Skeletal muscle tissue (tissue), 4 donors: ENCODE measurements around the gene FGF18. TPM values are rescaled to one million over a fixed set of nuclear protein-coding genes. Genes with fewer than 3 reads are reported as not detected.
"Not testable (repeated sequence)": the region's sequence is repeated elsewhere in the genome, so short reads cannot be mapped to it uniquely, and the experiment has no call there.

Source experiments
- H3K27ac ChIP-seq: one replicate; pipeline ENCODE4 v1.7.0; 2013; ENCODE audit warnings: mild to moderate bottlenecking, low read depth, low read length, inconsistent platforms
- H3K27me3 ChIP-seq, 3 donors: one replicate each; pipeline ENCODE4 v1.7.0; 2013; ENCODE audit warnings: low read length in 3 of 3; ENCODE audit not compliant: control insufficient read depth in 3 of 3, insufficient read depth in 3 of 3
- H3K36me3 ChIP-seq, 3 donors: one replicate each; pipeline ENCODE4 v1.7.0; 2013; ENCODE audit warnings: low read length in 3 of 3; ENCODE audit not compliant: control insufficient read depth in 3 of 3, insufficient read depth in 3 of 3
- H3K4me1 ChIP-seq, 3 donors: one replicate each; pipeline ENCODE4 v1.7.0; 2013; ENCODE audit warnings: low read length in 3 of 3, mild to moderate bottlenecking in 3 of 3; ENCODE audit not compliant: control insufficient read depth in 3 of 3, insufficient read depth in 3 of 3
- H3K4me3 ChIP-seq, 3 donors: one replicate each; pipeline ENCODE4 v1.7.0; 2013; ENCODE audit warnings: low read length in 3 of 3
- H3K9ac ChIP-seq, 3 donors: one replicate each; pipeline ENCODE4 v1.7.0; 2013; ENCODE audit warnings: low read length in 3 of 3, mild to moderate bottlenecking in 3 of 3, moderate library complexity in 2 of 3, low read depth in 1 of 3
- H3K9me3 ChIP-seq, 3 donors: one replicate each; pipeline ENCODE4 v1.7.0; 2013; ENCODE audit warnings: low read length in 3 of 3; ENCODE audit not compliant: control insufficient read depth in 3 of 3
- total RNA-seq: library from RNA; depleted of rRNA; stranded (reverse); fragments of >200 nt; gene quantifications from one replicate; pipeline ENCODE4 v1.2.3, GENCODE V29; 2014
- donor health status: Osteomylitis.

Gene FGF18
- 3.1 TPM for total RNA-seq

DNA sequence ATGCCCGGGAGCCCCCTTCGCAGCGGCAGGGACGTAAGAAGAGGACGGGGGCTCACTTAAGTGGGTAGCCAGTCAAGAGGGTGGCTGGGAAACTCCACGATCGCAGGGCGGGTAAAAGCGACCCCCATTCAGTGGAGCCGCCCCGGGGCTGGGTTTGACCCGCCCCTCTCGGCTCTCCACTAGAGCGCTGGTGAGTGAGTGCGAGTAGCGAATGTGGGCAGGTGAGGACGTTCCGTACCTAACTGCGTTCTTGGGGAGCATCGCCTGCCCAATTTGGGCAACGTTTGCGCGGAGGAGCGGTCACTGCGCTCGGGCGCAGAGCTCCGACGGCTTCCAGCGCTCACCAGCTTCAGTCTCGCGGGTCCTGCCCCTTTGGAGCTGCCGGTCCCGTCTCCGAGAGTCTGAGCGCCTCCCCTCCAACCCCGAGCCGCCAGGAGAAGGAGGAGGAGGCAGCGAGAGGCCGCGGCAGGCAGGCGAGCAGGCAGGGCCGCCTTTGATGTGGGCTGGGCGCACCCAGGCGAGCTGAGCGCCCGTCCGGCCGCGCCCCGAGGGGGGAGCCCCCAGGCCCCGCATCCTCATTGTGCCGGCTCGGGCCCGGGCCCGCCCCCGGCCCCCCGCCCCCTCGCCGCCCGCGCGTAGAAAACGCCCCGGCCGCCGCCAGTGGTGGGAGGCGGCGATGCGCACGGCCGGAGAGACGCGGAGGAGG, at the start of gene FGF18:
Gene FGF18 (plus strand): TSS at position 666 of the 706 bp plus-strand sequence. CDS start 553 bp downstream, outside the sequence.
- H3K27ac ChIP-seq, result peak within 1 kb of the TSS; percentile 36
- peaks cover 0 to 5% (median 4%) of the 10 kb centered on the region in 3 donors for H3K27me3 ChIP-seq
- H3K4me1 ChIP-seq, result peaks cover 20 to 22% (median 21%) of the 10 kb centered on the region in 3 donors
- peak within 1 kb of the TSS in 2 of 3 donors; percentile 8 to 45 for H3K9ac ChIP-seq
- H3K4me3 ChIP-seq, result peak within 1 kb of the TSS; percentile 63 to 70 (median 63)
- no peaks in the 10 kb centered on the region for H3K9me3 ChIP-seq
- no peaks in the 10 kb centered on the region for H3K36me3 ChIP-seq

DNA sequence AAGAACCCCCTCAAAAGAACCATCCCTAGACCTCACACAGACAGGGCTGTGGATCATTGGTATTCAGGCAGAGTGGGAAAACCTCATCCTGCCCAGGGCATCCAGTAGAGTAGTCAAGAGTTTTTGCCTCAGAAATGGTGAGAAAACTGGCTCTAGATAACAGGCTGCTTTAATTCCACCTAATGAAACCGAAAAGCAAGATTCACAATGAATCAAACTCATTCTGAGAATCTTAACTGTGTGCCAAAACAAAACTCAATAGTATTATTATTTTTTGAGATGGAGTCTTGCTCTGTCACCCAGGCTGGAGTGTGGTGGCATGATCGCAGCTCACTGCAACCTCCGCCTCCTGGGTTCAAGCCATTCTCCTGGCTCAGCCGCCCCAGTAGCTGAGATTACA, 49.5 kb upstream of the FGF18 start:
- Histone ChIP-seq H3K36me3 (no peaks in the 10 kb centered on the region), H3K4me3 (no peak overlapping the region), H3K9me3 (no peaks in the 10 kb centered on the region), H3K27ac (no peak overlapping the region), H3K9ac (no peak overlapping the region), H3K4me1 (no peaks in the 10 kb centered on the region), H3K27me3 (peaks cover 0 to 10% (median 5%) of the 10 kb centered on the region in 3 donors)

DNA sequence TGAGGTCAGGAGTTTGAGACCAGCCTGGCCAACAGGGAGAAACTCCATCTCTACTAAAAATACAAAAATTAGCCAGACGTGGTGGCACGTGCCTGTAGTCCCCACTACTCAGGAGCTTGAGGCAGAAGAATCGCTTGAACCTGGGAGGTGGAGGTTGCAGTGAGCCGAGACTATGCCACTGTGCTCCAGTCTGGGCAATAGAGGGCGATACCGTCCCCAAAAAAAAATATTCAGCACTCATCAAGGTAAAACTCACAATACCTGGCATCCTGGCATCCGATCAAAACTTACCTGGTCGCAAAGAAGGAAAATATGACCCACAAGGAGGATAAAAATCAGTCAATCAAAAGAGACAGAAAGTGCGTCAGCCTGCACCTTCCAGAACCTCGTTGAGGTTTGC, 48.6 kb upstream of the FGF18 start:
- peaks cover 0 to 10% (median 5%) of the 10 kb centered on the region in 3 donors for H3K27me3 ChIP-seq
- not testable (repeated sequence) for H3K9me3 ChIP-seq, H3K27ac ChIP-seq, H3K4me3 ChIP-seq, H3K4me1 ChIP-seq, H3K9ac ChIP-seq, H3K36me3 ChIP-seq

DNA sequence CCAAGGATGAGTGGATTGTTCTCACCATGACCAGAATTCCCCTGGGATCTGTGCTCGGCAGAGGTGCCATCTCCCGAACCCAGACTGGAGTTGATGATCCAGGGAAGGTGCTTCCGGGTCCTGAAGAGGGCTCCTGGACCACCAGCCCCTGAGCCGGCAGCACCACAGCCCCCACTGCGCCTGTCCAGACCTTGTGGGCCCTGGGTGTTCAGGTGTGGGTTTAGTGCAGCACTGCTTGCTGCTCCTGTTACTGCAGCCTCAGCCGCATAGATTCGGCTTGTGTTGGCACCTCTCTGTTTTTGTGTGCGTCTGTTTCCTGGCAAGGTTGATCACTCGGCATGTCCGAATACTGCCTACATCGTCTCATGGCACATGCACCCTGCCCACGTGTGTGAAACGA, 48.1 kb upstream of the FGF18 start:
- Histone ChIP-seq H3K4me1 (no peaks in the 10 kb centered on the region), H3K9me3 (no peaks in the 10 kb centered on the region), H3K27me3 (peaks cover 0 to 7% (median 5%) of the 10 kb centered on the region in 3 donors), H3K27ac (no peak overlapping the region), H3K4me3 (no peak overlapping the region), H3K36me3 (no peaks in the 10 kb centered on the region), H3K9ac (no peak overlapping the region)

- Histone ChIP-seq H3K9ac (no peak overlapping the region), H3K36me3 (no peaks in the 10 kb centered on the region), H3K27me3 (no peaks in the 10 kb centered on the region), H3K4me3 (no peak overlapping the region), H3K4me1 (no peaks in the 10 kb centered on the region), H3K27ac (no peak overlapping the region), H3K9me3 (no peaks in the 10 kb centered on the region)
Measured at GRCh38 chr5:171379961-171380360, 39.5 kb upstream of the FGF18 start.

- H3K27me3 ChIP-seq, H3K9me3 ChIP-seq, H3K27ac ChIP-seq, H3K9ac ChIP-seq, H3K36me3 ChIP-seq, H3K4me1 ChIP-seq, H3K4me3 ChIP-seq: not testable (repeated sequence)
Measured at GRCh38 chr5:171384416-171384815, 35.0 kb upstream of the FGF18 start.

DNA sequence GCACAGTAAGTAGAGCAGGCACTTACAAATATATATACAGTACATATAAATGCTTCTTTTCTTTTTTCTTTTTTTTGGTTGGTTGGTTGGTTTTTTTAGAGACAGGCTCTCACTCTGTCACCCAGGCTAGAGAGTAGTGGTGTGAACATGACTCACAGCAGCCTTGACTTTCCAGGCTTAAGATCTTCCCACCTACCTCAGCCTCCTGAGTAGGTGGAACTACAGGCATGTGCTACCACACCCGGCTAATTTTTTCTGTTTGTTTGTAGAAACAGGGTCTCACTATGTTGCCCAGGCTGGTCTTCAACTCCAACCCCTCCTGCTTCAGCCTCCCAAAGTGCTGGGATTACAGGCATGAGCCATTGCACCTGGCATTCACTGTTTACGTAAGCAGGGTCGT, 34.4 kb upstream of the FGF18 start:
- H3K9me3 ChIP-seq, H3K27ac ChIP-seq, H3K4me3 ChIP-seq, H3K9ac ChIP-seq, H3K36me3 ChIP-seq, H3K27me3 ChIP-seq: not testable (repeated sequence)
- peaks cover 8 to 12% (median 10%) of the 10 kb centered on the region in 3 donors for H3K4me1 ChIP-seq

- Histone ChIP-seq H3K27ac (no peak overlapping the region), H3K4me3 (no peak overlapping the region), H3K4me1 (peaks cover 12 to 23% (median 14%) of the 10 kb centered on the region in 3 donors), H3K36me3 (no peaks in the 10 kb centered on the region), H3K27me3 (no peaks in the 10 kb centered on the region), H3K9me3 (no peaks in the 10 kb centered on the region), H3K9ac (no peak overlapping the region)
Measured at GRCh38 chr5:171386006-171386671, 33.3 kb upstream of the FGF18 start.

- Histone ChIP-seq H3K4me1 (peaks cover 13 to 23% (median 14%) of the 10 kb centered on the region in 3 donors), H3K9me3 (no peaks in the 10 kb centered on the region), H3K36me3 (peaks cover 2 to 5% (median 3%) of the 10 kb centered on the region in 3 donors), H3K4me3 (peak overlapping the region; percentile 86 to 98 (median 88)), H3K27ac (peak overlapping the region; percentile 85), H3K27me3 (no peaks in the 10 kb centered on the region), H3K9ac (peak overlapping the region; percentile 87 to 97 (median 90))
Measured at GRCh38 chr5:171386861-171387344, 32.5 kb upstream of the FGF18 start.

- peaks cover 13 to 23% (median 14%) of the 10 kb centered on the region in 3 donors for H3K4me1 ChIP-seq
Measured at GRCh38 chr5:171387345-171387969, 32.0 kb upstream of the FGF18 start, which contains the start of gene NPM1. Gene NPM1 (plus strand): TSS chr5:171387849. CDS start chr5:171387949, 100 bp downstream.

More at GRCh38 chr5:171387345-171387969, 32.0 kb upstream of the FGF18 start, which contains the start of gene NPM1:
- Histone ChIP-seq H3K9ac (peak within 1 kb of the TSS; percentile 92 to 97 (median 92)), H3K9me3 (no peaks in the 10 kb centered on the region), H3K27ac (peak within 1 kb of the TSS; percentile 85), H3K27me3 (no peaks in the 10 kb centered on the region), H3K36me3 (peaks cover 6 to 10% (median 9%) of the 10 kb centered on the region in 3 donors), H3K4me3 (peak within 1 kb of the TSS; percentile 86 to 98 (median 88))
